Activated naive CD8-positive, alpha-beta T cell treated with anti-CD3 and anti-CD28 coated beads, Interleukin-2, amount 10 ng/mL, durations not matched to agents 7 days and 5 days (primary cell): ENCODE data around the gene CDH26. TPM values are rescaled to one million over a fixed set of nuclear protein-coding genes. Genes with fewer than 3 reads are reported as not detected.
A peak's percentile ranks its signal among the peaks of the same experiment; 100 is the strongest.

Experiments
- ATAC-seq: fragments of 150-1000 bp; cut with Tn5 transposase; one replicate; pipeline ENCODE4 v1.10.0; 2021; ENCODE audit warnings: low read depth, moderate library complexity
- POLR2A ChIA-PET: fragments of 350-600 bp; sonication (Branson Sonifier 250); formaldehyde crosslinking; loops from one replicate; lab custom pipeline; 2021; ENCODE audit warnings: antibody characterized with exemption; lab: Charles Lee
- DNase-seq: peaks from one replicate; pipeline ENCODE4 v3.0.0; 2021
- H3K27ac Mint-ChIP-seq: one replicate; pipeline ENCODE4 v1.8.0; 2022; ENCODE audit warnings: mild to moderate bottlenecking, mixed read lengths
- H3K27me3 Mint-ChIP-seq: one replicate; pipeline ENCODE4 v1.8.0; 2022; ENCODE audit warnings: mild to moderate bottlenecking, moderate library complexity, mixed read lengths
- H3K36me3 Mint-ChIP-seq: one replicate; pipeline ENCODE4 v1.8.0; 2021; ENCODE audit warnings: mild to moderate bottlenecking, mixed read lengths
- H3K4me1 Mint-ChIP-seq: one replicate; pipeline ENCODE4 v1.8.0; 2021; ENCODE audit warnings: mixed read lengths
- H3K4me3 Mint-ChIP-seq: one replicate; pipeline ENCODE4 v1.8.0; 2022; ENCODE audit warnings: mild to moderate bottlenecking, moderate library complexity, mixed read lengths
- H3K9me3 Mint-ChIP-seq: one replicate; pipeline ENCODE4 v1.8.0; 2021; ENCODE audit warnings: mixed read lengths
- total RNA-seq, 2 experiments: library from RNA; stranded (reverse); gene quantifications; one replicate each; pipeline ENCODE4 v1.2.3, GENCODE V29; 2021

Gene CDH26
- total RNA-seq, 2 experiments from 2014 or later = 1.9 to 2.5 TPM

DNA sequence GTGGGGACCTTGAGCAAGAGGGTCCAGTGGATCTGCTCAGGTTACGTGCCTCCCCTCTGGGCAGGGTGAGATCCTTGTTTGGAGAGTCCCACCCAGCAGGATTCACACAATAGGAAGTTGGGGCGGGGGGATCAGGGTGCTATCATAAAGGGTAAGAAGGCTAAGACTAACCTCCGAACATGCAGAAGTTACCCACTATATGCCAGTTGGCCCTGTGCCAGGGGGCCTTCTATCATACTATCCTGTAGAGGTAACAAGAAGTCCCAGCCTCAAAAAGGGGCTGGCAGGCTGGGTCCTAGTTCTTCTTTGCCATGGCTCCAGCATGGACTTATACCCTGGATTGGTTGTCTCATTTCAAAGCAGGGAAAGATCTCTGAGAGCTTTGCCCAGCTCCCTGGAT, 94.1 kb downstream of the CDH26 start:
- POLR2A ChIA-PET = no interaction called here
- H3K27ac Mint-ChIP-seq = no peak overlapping the region
- H3K4me1 Mint-ChIP-seq = peaks cover 26% of the 10 kb centered on the region
- DNase-seq (no peak), ATAC-seq (no peak)
- H3K36me3 Mint-ChIP-seq = no peaks in the 10 kb centered on the region
- peaks cover 9% of the 10 kb centered on the region for H3K27me3 Mint-ChIP-seq
- no peak overlapping the region for H3K4me3 Mint-ChIP-seq
- H3K9me3 Mint-ChIP-seq = no peaks in the 10 kb centered on the region

DNA sequence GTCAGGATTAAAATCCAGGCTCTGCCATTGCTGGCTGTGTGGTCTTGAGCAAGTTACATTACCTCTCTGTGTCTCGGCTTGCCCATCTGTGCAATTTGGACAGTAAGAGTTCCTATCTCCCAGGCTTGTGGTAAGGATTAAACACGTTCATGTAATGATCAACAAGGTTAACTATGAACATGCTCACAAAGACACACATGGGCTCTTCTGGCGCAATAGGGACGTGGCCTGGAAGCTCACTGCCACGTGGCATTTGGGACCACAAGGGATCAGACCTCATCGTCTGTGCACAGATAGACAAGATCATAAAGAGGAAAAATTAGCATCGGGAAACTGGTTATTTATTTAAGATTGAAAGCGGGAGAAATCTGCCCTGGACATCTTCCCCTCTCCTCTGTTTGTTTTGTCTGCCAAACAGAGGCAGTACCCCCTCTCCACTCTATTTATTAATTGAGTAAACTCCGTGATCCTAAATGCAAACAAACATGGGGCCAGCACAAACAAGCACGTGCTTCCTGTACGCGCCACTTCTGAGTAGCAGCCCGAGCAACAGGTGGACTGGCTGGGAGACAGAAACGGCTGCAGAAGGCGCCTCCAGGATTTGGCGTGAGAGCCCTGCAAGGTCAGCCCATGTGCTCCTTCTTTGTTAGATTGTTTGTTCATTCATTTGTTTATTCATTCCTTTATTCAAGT, 95.0 kb downstream of the CDH26 start:
- H3K9me3 Mint-ChIP-seq = no peaks in the 10 kb centered on the region
- no peak overlapping the region for H3K4me3 Mint-ChIP-seq
- no peaks in the 10 kb centered on the region for H3K36me3 Mint-ChIP-seq
- ATAC-seq = no peak
- H3K27me3 Mint-ChIP-seq = peaks cover 9% of the 10 kb centered on the region
- POLR2A ChIA-PET = no interaction called here
- no peak overlapping the region for H3K27ac Mint-ChIP-seq
- H3K4me1 Mint-ChIP-seq = peaks cover 35% of the 10 kb centered on the region
- DNase-seq = no peak

DNA sequence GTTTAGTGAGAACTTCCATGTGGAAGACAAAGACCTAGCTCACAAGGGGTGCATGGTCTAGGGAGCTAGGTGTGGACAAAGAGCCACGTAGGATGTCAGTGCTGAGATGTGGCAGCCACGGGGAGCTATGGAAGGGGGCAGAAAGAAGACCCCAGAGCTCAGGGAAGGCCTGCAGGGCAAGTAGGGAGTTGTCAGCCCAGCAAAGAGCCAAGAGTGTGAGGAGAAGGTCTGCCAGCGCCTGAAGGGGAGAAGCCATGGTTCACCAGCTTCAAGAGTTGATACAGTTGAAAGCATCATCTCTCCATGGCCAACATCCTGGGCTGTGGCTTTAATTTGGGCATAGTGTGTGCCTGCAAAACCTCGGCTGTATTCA, 95.6 kb downstream of the CDH26 start:
- H3K9me3 Mint-ChIP-seq = no peaks in the 10 kb centered on the region
- no peak overlapping the region for H3K4me3 Mint-ChIP-seq
- H3K27ac Mint-ChIP-seq = peak overlapping the region; percentile 17
- DNase-seq = no peak
- POLR2A ChIA-PET = no interaction called here
- H3K36me3 Mint-ChIP-seq = no peaks in the 10 kb centered on the region
- no peak for ATAC-seq
- peaks cover 9% of the 10 kb centered on the region for H3K27me3 Mint-ChIP-seq
- peaks cover 38% of the 10 kb centered on the region for H3K4me1 Mint-ChIP-seq

DNA sequence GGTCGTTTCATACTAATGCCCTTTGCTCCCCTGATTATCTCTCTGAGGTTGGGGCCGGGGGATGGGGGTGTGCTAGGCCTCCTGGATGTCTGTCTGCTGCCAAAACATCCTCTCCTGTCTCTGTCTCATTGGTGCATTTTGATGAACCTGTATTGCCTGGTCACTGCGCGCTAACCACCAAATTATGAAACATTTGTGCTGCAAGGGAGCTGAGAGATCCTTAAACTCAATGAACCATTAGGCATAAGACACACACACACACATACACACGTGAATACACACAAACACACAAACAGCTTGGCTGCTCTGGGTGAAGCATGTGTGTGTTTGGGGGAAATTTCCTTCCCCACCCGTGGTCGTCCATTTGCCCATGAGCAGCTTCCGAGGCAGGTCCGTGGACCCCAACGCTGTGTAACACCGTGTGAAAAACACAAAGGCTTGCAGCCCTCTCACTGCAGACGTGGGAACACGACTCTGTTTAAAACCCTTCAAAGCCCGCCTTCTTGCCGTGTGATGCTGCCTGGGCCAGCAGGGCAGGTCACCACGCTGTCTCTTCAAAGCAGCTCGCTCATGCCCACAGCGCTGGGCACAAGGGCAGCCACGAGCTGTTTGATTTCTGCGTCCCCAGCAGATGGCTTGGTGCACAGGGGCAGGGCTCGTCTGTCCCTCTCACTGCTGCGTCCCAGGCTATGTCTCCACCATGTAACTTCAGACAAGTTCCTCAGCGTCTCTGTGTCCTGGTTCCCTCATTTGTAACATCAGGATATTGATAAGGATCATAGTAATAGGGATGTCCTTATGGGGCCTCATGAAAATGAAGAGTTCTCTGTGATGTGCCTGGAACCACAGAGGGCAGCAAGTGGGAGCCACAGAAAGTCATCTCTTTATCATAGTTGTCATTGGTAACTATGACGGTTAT, 96.8 kb downstream of the CDH26 start:
- no peak for DNase-seq
- POLR2A ChIA-PET = interaction anchor here (2.9 kb wide), 1 partner anchor 114 kb away, joined by 19 read pairs; the partner anchor contains the start of genes FAM217B and PPP1R3D
- no peak for ATAC-seq
- no peaks in the 10 kb centered on the region for H3K36me3 Mint-ChIP-seq
- no peaks in the 10 kb centered on the region for H3K9me3 Mint-ChIP-seq
- H3K27ac Mint-ChIP-seq = peak overlapping the region; percentile 82
- peak overlapping the region; percentile 77 for H3K4me3 Mint-ChIP-seq
- peaks cover 9% of the 10 kb centered on the region for H3K27me3 Mint-ChIP-seq
- peaks cover 41% of the 10 kb centered on the region for H3K4me1 Mint-ChIP-seq

DNA sequence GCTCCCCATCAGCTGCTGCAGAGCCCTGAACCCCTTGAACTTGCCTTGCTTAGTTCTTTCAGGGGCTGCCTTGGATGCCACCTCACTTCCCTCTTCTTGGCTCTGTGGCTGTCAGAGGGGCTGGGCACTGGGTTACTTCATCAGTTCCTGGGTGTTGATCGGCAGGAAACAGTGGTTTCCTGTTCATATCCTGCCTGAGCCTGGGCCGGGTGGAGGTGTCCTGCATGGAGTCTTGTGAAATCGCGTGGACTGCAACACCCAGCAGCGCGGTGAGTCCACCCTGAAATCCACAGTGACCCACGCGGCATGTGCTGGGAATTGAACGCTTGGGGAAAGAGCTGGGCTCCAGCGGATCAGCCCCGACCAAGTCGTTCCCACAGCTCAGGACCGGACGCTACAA, 97.5 kb downstream of the CDH26 start:
- H3K4me3 Mint-ChIP-seq = peak overlapping the region; percentile 77
- H3K4me1 Mint-ChIP-seq = peaks cover 41% of the 10 kb centered on the region
- H3K9me3 Mint-ChIP-seq = no peaks in the 10 kb centered on the region
- DNase-seq (peak; percentile 62), ATAC-seq (peak; percentile 77)
- peak overlapping the region; percentile 82 for H3K27ac Mint-ChIP-seq
- no peaks in the 10 kb centered on the region for H3K36me3 Mint-ChIP-seq
- H3K27me3 Mint-ChIP-seq = peaks cover 9% of the 10 kb centered on the region
- POLR2A ChIA-PET = interaction anchor here (1.7 to 2.9 kb wide), 2 partner anchors 115 to 151 kb away, joined by 6 to 19 read pairs; partner anchors contain the start of genes FAM217B and PPP1R3D

DNA sequence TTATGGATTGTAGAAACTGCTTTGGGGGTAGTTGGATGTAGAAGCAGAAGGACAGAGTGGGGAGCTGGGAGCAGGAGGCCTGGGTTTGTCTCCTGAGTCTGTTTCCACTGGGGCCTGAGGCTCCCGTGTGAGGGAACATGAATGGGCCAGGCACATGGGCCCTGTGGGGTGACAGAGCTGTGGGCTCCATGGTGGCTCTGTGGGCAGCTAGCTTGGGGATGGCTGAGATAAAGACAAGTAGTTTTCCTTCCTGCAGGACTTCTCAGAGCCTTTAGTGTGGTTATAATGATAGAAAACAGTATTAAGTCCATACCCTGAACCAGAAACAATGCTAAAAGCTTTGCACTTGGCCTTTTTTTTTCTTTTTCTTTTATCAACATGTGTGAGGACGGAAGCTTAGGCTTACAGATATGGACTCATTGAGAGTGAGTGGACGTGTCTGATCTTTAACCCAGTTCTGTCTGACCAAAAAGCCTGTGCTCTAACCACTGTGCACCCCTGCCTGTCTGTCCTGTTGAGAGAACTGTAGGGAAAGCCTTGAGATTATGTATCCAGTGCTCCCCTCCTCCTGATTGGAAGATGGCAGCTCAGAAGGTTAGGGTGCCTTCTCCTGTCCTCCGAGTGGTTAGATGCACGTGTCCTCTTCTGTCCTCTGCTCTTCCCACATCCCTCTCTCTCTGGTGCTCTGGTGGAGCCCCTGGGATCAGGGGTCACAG, 98.3 kb downstream of the CDH26 start:
- peak; percentile 41 for DNase-seq
- H3K27ac Mint-ChIP-seq = peak overlapping the region; percentile 82
- H3K4me1 Mint-ChIP-seq = peaks cover 41% of the 10 kb centered on the region
- H3K4me3 Mint-ChIP-seq = peak overlapping the region; percentile 77
- H3K9me3 Mint-ChIP-seq = no peaks in the 10 kb centered on the region
- ATAC-seq = no peak
- no peaks in the 10 kb centered on the region for H3K36me3 Mint-ChIP-seq
- POLR2A ChIA-PET = interaction anchor here (1.0 to 2.9 kb wide), 4 partner anchors 45 to 150 kb away, joined by 3 to 19 read pairs (median 6); partner anchors contain the start of genes FAM217B and PPP1R3D
- peaks cover 9% of the 10 kb centered on the region for H3K27me3 Mint-ChIP-seq

DNA sequence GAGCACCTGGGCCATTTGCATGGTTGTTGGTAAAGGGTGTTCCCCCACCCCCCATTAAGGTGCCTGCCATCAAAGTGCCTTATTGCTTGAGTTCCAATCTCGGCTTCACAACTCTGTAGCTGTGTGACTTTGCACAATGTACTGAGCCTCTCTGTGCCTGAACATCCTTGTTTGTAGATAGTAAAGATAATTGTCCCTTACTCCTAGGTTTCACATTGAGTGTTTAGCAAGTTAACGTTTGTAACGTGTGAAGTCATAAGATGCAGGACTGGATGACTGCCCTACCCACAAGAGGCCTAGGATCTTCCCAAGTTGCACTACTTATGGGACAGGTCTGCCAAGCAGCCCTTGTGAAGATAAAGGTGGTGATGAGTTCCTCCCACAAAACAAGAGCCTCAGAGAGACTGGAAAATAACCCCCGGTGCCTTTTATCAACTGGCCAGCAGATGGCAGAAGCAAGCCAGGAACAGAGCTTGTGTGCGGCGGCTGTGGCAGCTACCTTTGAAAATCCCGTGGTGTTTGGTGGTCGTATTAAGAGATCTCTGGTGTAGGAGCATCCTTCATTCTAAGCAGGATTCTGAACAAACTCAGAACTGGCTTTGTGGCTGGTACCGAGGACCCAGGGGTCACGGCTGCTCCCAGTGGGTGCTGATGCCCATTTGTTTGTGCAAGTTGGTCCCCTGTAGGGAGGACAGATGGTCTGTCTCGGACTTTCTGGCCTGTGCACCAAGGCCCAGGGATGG, 99.1 kb downstream of the CDH26 start:
- H3K27me3 Mint-ChIP-seq = peaks cover 6% of the 10 kb centered on the region
- no peaks in the 10 kb centered on the region for H3K9me3 Mint-ChIP-seq
- ATAC-seq (peak; percentile 39), DNase-seq (peak; percentile 72)
- H3K4me1 Mint-ChIP-seq = peaks cover 41% of the 10 kb centered on the region
- H3K27ac Mint-ChIP-seq = peak overlapping the region; percentile 82
- H3K36me3 Mint-ChIP-seq = no peaks in the 10 kb centered on the region
- peak overlapping the region; percentile 77 for H3K4me3 Mint-ChIP-seq
- POLR2A ChIA-PET = interaction anchor here (1.0 to 2.9 kb wide), 4 partner anchors 46 to 149 kb away, joined by 3 to 19 read pairs (median 6); partner anchors contain the start of genes FAM217B and PPP1R3D

DNA sequence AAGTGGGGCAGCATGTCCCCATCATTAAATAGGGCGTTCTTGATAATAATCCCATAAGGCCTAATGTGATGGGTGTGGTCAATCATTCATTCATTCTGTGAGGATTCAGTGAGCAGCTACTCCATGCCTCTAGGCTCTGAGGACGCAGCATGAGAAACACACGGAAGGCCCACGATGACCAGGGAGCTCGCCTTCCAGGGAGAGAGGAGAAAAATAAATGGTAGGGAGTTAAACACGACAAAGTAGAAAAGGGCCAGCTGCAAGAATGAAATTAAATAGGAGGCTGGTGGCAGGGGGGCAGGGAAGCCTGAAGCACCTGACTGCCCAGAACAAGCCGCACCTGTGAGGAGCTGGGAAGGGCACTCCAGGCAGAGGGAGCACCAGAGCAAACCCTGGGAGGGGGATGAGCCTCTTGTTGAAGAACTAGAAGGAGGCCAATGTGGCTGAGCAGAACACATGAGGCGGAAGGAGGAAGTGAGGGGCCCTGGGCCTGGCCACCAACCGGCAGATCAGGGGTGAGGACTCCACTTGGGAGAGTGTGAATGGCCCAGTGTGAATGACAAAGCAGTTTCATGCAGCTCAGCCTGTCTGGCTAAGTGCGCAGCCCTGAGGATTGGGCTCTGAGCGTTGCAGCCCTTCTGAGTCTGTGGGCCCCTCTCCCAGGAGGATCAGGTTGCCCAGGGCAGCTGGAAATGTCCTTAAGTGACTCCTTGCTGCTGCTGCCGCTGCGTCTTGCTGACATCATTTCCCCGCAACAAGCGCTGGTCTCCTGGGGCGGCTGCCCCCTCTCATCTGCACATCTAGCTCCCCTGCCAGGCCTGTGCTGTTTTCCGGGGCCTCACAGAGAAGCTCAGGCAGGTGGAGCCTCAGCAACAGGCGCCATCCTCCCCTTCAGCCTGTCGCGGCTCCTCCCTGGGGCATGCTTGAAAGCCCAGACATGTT, 99.9 kb downstream of the CDH26 start:
- Mint-ChIP-seq H3K4me3 (peak overlapping the region; percentile 77), H3K4me1 (peaks cover 41% of the 10 kb centered on the region), H3K36me3 (no peaks in the 10 kb centered on the region), H3K27me3 (peaks cover 3% of the 10 kb centered on the region), H3K9me3 (no peaks in the 10 kb centered on the region), H3K27ac (peak overlapping the region; percentile 82)
- ATAC-seq = peak; percentile 48
- POLR2A ChIA-PET = interaction anchor here (2.9 kb wide), 1 partner anchor 117 kb away, joined by 19 read pairs; the partner anchor contains the start of genes FAM217B and PPP1R3D
- peak; percentile 53 for DNase-seq

DNA sequence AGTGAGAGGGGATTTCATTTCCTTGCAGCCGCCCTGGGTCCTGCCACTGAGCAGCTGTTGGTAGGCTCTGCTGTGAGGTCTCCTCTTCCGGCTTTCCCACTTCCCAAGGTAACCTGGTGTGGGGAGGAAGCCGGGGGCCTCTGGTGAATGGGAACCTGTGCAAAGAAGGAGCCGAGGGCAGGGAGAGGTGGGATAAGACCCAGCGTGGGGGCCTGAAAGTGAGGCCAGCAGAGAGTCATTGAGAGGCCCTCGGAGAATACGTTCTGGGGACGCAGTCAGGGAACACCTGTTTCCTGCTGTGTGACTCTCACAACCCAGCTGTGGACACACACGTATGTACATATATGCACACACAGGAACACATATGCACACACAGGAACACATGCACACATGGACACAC, 100.7 kb downstream of the CDH26 start:
- H3K4me3 Mint-ChIP-seq = peak overlapping the region; percentile 77

DNA sequence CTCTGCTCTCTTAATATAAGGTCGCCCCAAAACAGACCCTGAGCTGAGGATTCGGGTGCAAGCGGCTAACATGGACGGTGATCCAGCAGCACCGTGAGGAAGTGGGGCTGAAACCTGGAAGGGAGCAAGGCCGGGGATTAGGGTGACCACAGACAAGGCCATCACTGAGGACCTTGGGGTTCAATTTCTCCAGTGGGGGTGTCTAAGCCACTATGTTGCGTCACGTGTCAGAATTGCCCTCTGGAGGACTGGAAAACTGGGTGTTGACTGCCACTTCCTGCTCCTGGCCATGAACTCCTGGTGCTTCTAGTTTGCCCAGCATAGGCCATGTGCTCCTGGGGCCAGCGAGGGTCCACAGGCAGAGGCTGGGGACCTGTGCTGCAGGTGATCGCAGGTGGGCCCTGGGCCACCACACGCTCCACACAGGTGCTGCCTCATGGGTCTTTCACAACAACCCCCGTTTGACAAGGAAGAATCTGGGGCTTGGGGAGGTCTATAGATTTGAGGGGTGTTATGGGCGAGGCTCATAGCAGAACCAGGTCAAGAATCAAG, 101.9 kb downstream of the CDH26 start:
- ATAC-seq = no peak
- Mint-ChIP-seq H3K4me3 (no peak overlapping the region), H3K36me3 (no peaks in the 10 kb centered on the region), H3K9me3 (no peaks in the 10 kb centered on the region), H3K27me3 (no peaks in the 10 kb centered on the region), H3K4me1 (peaks cover 42% of the 10 kb centered on the region), H3K27ac (no peak overlapping the region)
- POLR2A ChIA-PET = no interaction called here
- no peak for DNase-seq

More for the DNA sequence above, 100.7 kb downstream of the CDH26 start:
- Mint-ChIP-seq H3K27me3 (peaks cover 2% of the 10 kb centered on the region), H3K4me1 (peaks cover 42% of the 10 kb centered on the region), H3K27ac (peak overlapping the region; percentile 82), H3K9me3 (no peaks in the 10 kb centered on the region), H3K36me3 (no peaks in the 10 kb centered on the region)
- POLR2A ChIA-PET = no interaction called here
- ATAC-seq (no peak), DNase-seq (no peak)

DNA sequence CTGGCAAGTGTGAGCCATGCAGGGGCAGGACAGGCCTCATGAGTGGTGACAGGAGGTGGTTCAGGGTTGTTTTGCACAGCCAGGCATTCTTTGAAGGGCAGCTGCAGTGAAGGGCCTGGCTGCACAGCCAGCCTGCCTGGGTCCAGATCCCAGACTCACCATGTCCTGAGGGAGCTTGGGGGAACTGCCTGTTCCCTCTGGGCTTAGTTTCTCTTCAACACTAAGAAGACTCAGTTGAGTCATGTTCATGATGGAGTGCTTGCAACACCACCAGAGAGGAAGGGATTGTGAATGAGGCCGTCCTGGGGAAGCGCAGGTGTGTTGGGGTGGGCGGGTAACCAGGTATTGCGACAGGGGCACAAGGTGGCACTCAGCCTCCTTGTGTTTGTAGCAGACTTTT, 102.4 kb downstream of the CDH26 start:
- H3K9me3 Mint-ChIP-seq = no peaks in the 10 kb centered on the region
- ATAC-seq = no peak
- POLR2A ChIA-PET = no interaction called here
- DNase-seq = no peak
- H3K36me3 Mint-ChIP-seq = no peaks in the 10 kb centered on the region
- peaks cover 37% of the 10 kb centered on the region for H3K4me1 Mint-ChIP-seq
- no peak overlapping the region for H3K4me3 Mint-ChIP-seq
- no peaks in the 10 kb centered on the region for H3K27me3 Mint-ChIP-seq
- H3K27ac Mint-ChIP-seq = no peak overlapping the region
